Stomach (tissue), 4 donors: ENCODE results near the gene PTPRE.

Experiments used
- EP300 ChIP-seq: sonication (generic); formaldehyde crosslinking; IDR thresholded peaks from one replicate; pipeline ENCODE4 v1.6.1; 2017; ENCODE audit warnings: antibody characterized with exemption
- POLR2A ChIP-seq, 4 donors: fragments of 450-650 bp; IDR thresholded peaks; one replicate each; pipeline ENCODE4 v1.6.1; 2016; ENCODE audit warnings: antibody characterized with exemption in 4 of 4, control low read depth in 2 of 4, mild to moderate bottlenecking in 1 of 4, moderate library complexity in 1 of 4
- TF ChIP-seq, protein P1 (sequence below), 7 experiments: fragments of 450-650 bp in 4 of 7; fragments of 200-600 bp in 3 of 7; sonication (generic) in 3 of 7; IDR thresholded peaks; one replicate each; pipeline ENCODE4 v1.5.1; 2016 to 2019; ENCODE audit warnings: antibody characterized with exemption in 7 of 7, control low read depth in 2 of 7, mild to moderate bottlenecking in 1 of 7

DNA sequence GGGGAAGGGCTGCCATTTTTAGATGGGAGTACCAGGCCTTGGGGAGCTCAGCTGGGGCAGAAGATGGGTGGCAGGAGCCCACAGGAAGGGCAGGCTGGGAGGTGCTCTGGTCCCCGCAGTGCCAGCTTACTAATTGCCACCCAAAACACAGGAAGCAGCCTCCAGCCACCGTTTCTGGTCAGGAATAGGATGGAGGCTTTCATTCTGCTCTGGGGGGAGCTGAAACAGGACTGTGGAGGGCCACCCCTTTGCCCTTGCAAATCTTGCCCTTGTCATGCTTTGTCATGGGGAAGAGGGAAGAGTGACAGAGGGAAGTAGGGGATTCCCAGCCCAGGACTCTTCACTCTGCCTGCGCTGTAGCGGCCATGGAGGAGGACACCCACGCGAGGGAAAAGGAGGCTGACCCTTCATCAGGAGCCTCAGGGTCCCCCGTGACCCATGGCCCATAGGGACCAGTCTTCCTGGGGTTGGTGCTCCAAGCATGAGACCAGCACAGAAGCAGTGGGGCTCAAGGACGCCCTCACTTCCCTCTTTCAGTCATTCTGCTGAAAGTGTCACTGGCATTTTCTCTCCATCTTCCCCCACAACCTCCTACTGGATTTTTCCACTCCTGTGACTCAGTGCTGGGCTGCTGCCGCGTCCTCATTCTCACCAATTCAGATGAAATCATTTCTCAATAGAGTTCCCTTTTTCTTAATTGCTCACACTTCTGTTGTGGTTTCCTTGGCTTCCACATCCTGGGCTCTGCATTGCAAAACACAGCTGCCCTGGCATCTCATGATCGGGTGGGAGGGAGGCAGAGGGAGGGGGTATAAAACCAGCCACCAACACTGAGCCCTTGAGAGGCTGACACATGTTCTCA, 157.4 kb downstream of the PTPRE start:
- TF ChIP-seq POLR2A (IDR thresholded peaks at IDR 0.05) (no peak), EP300 (no peak)
- TF ChIP-seq, protein P1, sequence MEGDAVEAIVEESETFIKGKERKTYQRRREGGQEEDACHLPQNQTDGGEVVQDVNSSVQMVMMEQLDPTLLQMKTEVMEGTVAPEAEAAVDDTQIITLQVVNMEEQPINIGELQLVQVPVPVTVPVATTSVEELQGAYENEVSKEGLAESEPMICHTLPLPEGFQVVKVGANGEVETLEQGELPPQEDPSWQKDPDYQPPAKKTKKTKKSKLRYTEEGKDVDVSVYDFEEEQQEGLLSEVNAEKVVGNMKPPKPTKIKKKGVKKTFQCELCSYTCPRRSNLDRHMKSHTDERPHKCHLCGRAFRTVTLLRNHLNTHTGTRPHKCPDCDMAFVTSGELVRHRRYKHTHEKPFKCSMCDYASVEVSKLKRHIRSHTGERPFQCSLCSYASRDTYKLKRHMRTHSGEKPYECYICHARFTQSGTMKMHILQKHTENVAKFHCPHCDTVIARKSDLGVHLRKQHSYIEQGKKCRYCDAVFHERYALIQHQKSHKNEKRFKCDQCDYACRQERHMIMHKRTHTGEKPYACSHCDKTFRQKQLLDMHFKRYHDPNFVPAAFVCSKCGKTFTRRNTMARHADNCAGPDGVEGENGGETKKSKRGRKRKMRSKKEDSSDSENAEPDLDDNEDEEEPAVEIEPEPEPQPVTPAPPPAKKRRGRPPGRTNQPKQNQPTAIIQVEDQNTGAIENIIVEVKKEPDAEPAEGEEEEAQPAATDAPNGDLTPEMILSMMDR (IDR thresholded peaks at IDR 0.05) = no peak
